Measurements from ENCODE around the gene ZNF615. TPM values are rescaled to one million over a fixed set of nuclear protein-coding genes. Genes with fewer than 3 reads are reported as not detected.
"Not testable (repeated sequence)": the region's sequence is repeated elsewhere in the genome, so short reads cannot be mapped to it uniquely, and the experiment has no call there.

The ZNF615 gene
- total RNA-seq, 4 donors from 2014 or later = 7.0 to 12.8 (median 8.6) TPM

GRCh38 chr19:51977346-51977745, 30.7 kb downstream of the ZNF615 start:
- no peak for TF ChIP-seq CTCF (IDR thresholded peaks at IDR 0.05)
- no peak for DNase-seq (ENCODE audit: low spot score)
- ATAC-seq (ENCODE audit: low FRiP score) = no peak

- ATAC-seq (ENCODE audit: low FRiP score) = no peak
- no peak for DNase-seq (ENCODE audit: low spot score)
- no peak for TF ChIP-seq CTCF (IDR thresholded peaks at IDR 0.05)
These were observed 31.2 kb downstream of the ZNF615 start for GRCh38 chr19:51976852-51977251.

GRCh38 chr19:51975787-51976186, 32.2 kb downstream of the ZNF615 start:
- not testable (repeated sequence) for DNase-seq (ENCODE audit: low spot score)

GRCh38 chr19:51971624-51972023, 36.4 kb downstream of the ZNF615 start:
- no peak for ATAC-seq (ENCODE audit: low FRiP score)
- TF ChIP-seq CTCF (IDR thresholded peaks at IDR 0.05) = no peak
- DNase-seq (ENCODE audit: low spot score) = no peak

More at GRCh38 chr19:51975787-51976186, 32.2 kb downstream of the ZNF615 start:
- not testable (repeated sequence) for ATAC-seq (ENCODE audit: low FRiP score)

GRCh38 chr19:51970718-51971117, 37.3 kb downstream of the ZNF615 start:
- ATAC-seq (ENCODE audit: low FRiP score) = no peak
- TF ChIP-seq CTCF (IDR thresholded peaks at IDR 0.05) = no peak
- DNase-seq (ENCODE audit: low spot score) = no peak

GRCh38 chr19:51965583-51965982, 42.4 kb downstream of the ZNF615 start:
- DNase-seq (ENCODE audit: low spot score) = no peak
- no peak for TF ChIP-seq CTCF (IDR thresholded peaks at IDR 0.05)
- ATAC-seq (ENCODE audit: low FRiP score) = no peak

GRCh38 chr19:51960621-51961233, 47.3 kb downstream of the ZNF615 start:
- DNase-seq (ENCODE audit: low spot score); ATAC-seq (ENCODE audit: low FRiP score): not testable (repeated sequence)

GRCh38 chr19:51959791-51960190, 48.2 kb downstream of the ZNF615 start:
- DNase-seq (ENCODE audit: low spot score) (no peak), ATAC-seq (ENCODE audit: low FRiP score) (no peak)
- no peak for TF ChIP-seq CTCF (IDR thresholded peaks at IDR 0.05)

GRCh38 chr19:51957846-51958245, 50.2 kb downstream of the ZNF615 start:
- DNase-seq (ENCODE audit: low spot score); ATAC-seq (ENCODE audit: low FRiP score): not testable (repeated sequence)
